22Rv1 (cell line): Measurements from ENCODE around the gene REEP6.
"Not testable (repeated sequence)": the region's sequence is repeated elsewhere in the genome, so short reads cannot be mapped to it uniquely, and the experiment has no call there.

ENCODE experiments used
- H3K27ac ChIP-seq: fragments of 450-650 bp; 2 replicates; pipeline ENCODE4 v1.5.1; 2017
- ZFX ChIP-seq: fragments of 450-650 bp; IDR thresholded peaks from 2 replicates; pipeline ENCODE4 v1.6.1; 2017; ENCODE audit warnings: antibody characterized with exemption, borderline replicate concordance
- TF ChIP-seq, protein P1 (sequence below): fragments of 450-650 bp; IDR thresholded peaks from 2 replicates; pipeline ENCODE4 v1.5.1; 2017; ENCODE audit warnings: mild to moderate bottlenecking

REEP6 gene

DNA sequence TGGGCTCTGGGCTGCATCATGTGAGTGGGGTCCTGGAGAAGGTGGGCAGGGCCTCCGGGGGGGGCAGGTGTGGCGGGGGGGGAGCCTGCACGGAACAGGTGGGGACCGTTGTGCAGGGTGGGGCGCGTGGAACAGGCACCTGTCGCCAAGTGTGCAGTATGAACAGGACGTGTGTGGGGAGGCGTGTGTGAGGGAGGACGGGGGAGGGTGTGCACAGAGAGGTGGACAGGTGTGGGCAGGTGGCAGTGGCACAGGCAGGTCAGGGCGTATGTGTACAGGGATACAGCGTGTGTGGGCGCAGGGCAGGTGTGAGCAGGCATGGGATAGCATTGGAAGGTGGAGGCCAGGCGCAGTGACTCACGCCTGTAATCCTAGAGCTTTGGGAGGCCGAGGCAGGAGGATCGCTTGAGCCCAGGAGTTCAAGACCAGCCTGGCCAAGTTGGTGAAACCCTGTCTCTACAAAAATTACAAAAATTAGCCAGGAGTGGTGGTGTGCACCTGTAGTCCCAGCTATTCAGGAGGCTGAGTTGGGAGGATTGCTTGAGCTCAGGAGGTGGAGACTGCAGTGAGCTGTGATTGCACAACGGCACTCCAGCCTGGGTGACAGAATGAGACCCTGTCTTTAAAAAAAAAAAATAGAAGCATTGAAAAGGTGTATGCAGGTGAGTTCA lies 36.1 kb downstream of the REEP6 start:
- TF ChIP-seq, protein P1, sequence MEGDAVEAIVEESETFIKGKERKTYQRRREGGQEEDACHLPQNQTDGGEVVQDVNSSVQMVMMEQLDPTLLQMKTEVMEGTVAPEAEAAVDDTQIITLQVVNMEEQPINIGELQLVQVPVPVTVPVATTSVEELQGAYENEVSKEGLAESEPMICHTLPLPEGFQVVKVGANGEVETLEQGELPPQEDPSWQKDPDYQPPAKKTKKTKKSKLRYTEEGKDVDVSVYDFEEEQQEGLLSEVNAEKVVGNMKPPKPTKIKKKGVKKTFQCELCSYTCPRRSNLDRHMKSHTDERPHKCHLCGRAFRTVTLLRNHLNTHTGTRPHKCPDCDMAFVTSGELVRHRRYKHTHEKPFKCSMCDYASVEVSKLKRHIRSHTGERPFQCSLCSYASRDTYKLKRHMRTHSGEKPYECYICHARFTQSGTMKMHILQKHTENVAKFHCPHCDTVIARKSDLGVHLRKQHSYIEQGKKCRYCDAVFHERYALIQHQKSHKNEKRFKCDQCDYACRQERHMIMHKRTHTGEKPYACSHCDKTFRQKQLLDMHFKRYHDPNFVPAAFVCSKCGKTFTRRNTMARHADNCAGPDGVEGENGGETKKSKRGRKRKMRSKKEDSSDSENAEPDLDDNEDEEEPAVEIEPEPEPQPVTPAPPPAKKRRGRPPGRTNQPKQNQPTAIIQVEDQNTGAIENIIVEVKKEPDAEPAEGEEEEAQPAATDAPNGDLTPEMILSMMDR: no peak
- TF ChIP-seq ZFX: no peak
- no peak overlapping the region for H3K27ac ChIP-seq

GRCh38 chr19:1527650-1528309 lies 36.8 kb downstream of the REEP6 start:
- TF ChIP-seq, protein P1: no peak
- TF ChIP-seq ZFX: no peak
- no peak overlapping the region for H3K27ac ChIP-seq

GRCh38 chr19:1528596-1529429 lies 37.8 kb downstream of the REEP6 start:
- no peak for TF ChIP-seq ZFX
- TF ChIP-seq, protein P1: no peak

GRCh38 chr19:1529430-1529816 lies 38.4 kb downstream of the REEP6 start:
- TF ChIP-seq, protein P1: no peak
- TF ChIP-seq ZFX: no peak
- no peak overlapping the region for H3K27ac ChIP-seq

More at GRCh38 chr19:1528596-1529429, 37.8 kb downstream of the REEP6 start:
- no peak overlapping the region for H3K27ac ChIP-seq

GRCh38 chr19:1530856-1531255 lies 39.9 kb downstream of the REEP6 start:
- not testable (repeated sequence) for H3K27ac ChIP-seq

- TF ChIP-seq ZFX: no peak
- TF ChIP-seq, protein P1: no peak
Observed at GRCh38 chr19:1531587-1531986, 40.6 kb downstream of the REEP6 start.

GRCh38 chr19:1532003-1532402 lies 41.0 kb downstream of the REEP6 start:
- TF ChIP-seq, protein P1: no peak
- TF ChIP-seq ZFX: no peak
- no peak overlapping the region for H3K27ac ChIP-seq

More at GRCh38 chr19:1531587-1531986, 40.6 kb downstream of the REEP6 start:
- H3K27ac ChIP-seq: no peak overlapping the region
